OCI-LY7 (cell line): Measurements from ENCODE around the gene BRICD5.

Experiments
- CTCF ChIP-seq: fragments of 200-600 bp; sonication (generic); conservative IDR thresholded peaks from 2 replicates; pipeline ENCODE4 v1.5.1; 2014; ENCODE audit warnings: mild to moderate bottlenecking, antibody characterized with exemption, low read length, moderate library complexity, mixed read lengths
- EZH2phosphoT487 ChIP-seq: fragments of 200-600 bp; sonication (generic); IDR thresholded peaks from 2 replicates; pipeline ENCODE4 v1.6.1; 2018; ENCODE audit warnings: low read depth, borderline replicate concordance, mild to moderate bottlenecking, mixed run types, antibody characterized with exemption, low read length, moderate library complexity, mixed read lengths

- TF ChIP-seq CTCF (no peak), EZH2phosphoT487 (no peak)
These were observed 46.0 kb upstream of the BRICD5 start for GRCh38 chr16:2256531-2257140.
